ENCODE data around the gene STRADB. TPM values are rescaled to one million over a fixed set of nuclear protein-coding genes. Genes with fewer than 3 reads are reported as not detected.

The STRADB gene
- polyA plus RNA-seq, 3 donors = 6.9 to 25.6 (median 22.0) TPM

- Histone ChIP-seq H3K4me3 (replicated peaks in 1 of 3; ENCODE audit: low read depth in 2 of 3, low read length in 3 of 3) (no peak overlapping the region), H3K27me3 (ENCODE audit: control insufficient read depth in 2 of 2, insufficient read depth in 2 of 2, low read length in 2 of 2) (no peaks in the 10 kb centered on the region), H2AFZ (ENCODE audit: insufficient read depth, low read depth, low read length, poor library complexity, severe bottlenecking) (no peak overlapping the region), H3K79me2 (ENCODE audit: insufficient read depth, low read length) (no peaks in the 10 kb centered on the region), H3K9me3 (replicated peaks in 1 of 2; ENCODE audit: control insufficient read depth in 1 of 2, insufficient read depth in 1 of 2, low read length in 2 of 2) (no peaks in the 10 kb centered on the region), H3K4me1 (ENCODE audit: control insufficient read depth in 1 of 2, insufficient read depth in 2 of 2, low read length in 2 of 2) (peaks cover 3 to 9% of the 10 kb centered on the region in 2 donors), H3K36me3 (replicated peaks in 1 of 2; ENCODE audit: control insufficient read depth in 1 of 2, insufficient read depth in 2 of 2, low read length in 2 of 2) (peaks cover 6 to 33% of the 10 kb centered on the region in 2 donors), H3K9ac (ENCODE audit: insufficient read depth, low read length, poor library complexity, severe bottlenecking) (no peak overlapping the region), H4K20me1 (ENCODE audit: insufficient read depth, low read length) (no peaks in the 10 kb centered on the region), H3K27ac (ENCODE audit: low read depth in 1 of 2, low read length in 2 of 2) (peak overlapping the region in 1 of 2 donors; percentile 13), H3K4me2 (replicated peaks; ENCODE audit: extremely low read depth, low read length, poor library complexity, severe bottlenecking) (no peak overlapping the region)
- no CpG with 5 or more reads among the region's 2 CpGs for WGBS (ENCODE audit: insufficient coverage)
- intact Hi-C loops (cut with micrococcal nuclease) = no loop called here
- H3K27ac Mint-ChIP-seq = no peak overlapping the region
- no peak for DNase-seq
- TF ChIP-seq CTCF (IDR thresholded peaks at IDR 0.05) = no peak
- peaks cover 26 to 39% of the 10 kb centered on the region in 2 donors for H3K36me3 Mint-ChIP-seq
- H3K27me3 Mint-ChIP-seq (ENCODE audit: low read depth in 3 of 3) = peaks cover 0 to 2% (median 0%) of the 10 kb centered on the region in 3 donors
- peaks cover 0 to 2% (median 0%) of the 10 kb centered on the region in 7 donors for H3K9me3 Mint-ChIP-seq
- H3K4me1 Mint-ChIP-seq = peaks cover 13% of the 10 kb centered on the region
- H3K4me3 Mint-ChIP-seq = no peak overlapping the region
Measured at GRCh38 chr2:201407265-201407664, 44.3 kb upstream of the STRADB start.

GRCh38 chr2:201408931-201409330, 42.6 kb upstream of the STRADB start:
- peaks cover 3 to 9% of the 10 kb centered on the region in 2 donors for H3K4me1 ChIP-seq (ENCODE audit: control insufficient read depth in 1 of 2, insufficient read depth in 2 of 2, low read length in 2 of 2)
- no peak overlapping the region for H3K27ac ChIP-seq (ENCODE audit: low read depth in 1 of 2, low read length in 2 of 2)
- H3K27me3 ChIP-seq (ENCODE audit: control insufficient read depth in 2 of 2, insufficient read depth in 2 of 2, low read length in 2 of 2) = no peaks in the 10 kb centered on the region
- peaks cover 8% of the 10 kb centered on the region for H3K79me2 ChIP-seq (ENCODE audit: insufficient read depth, low read length)
- H3K9me3 ChIP-seq (replicated peaks in 1 of 2; ENCODE audit: control insufficient read depth in 1 of 2, insufficient read depth in 1 of 2, low read length in 2 of 2) = no peaks in the 10 kb centered on the region
- DNase-seq = no peak
- peaks cover 6 to 20% of the 10 kb centered on the region in 2 donors for H3K36me3 ChIP-seq (replicated peaks in 1 of 2; ENCODE audit: control insufficient read depth in 1 of 2, insufficient read depth in 2 of 2, low read length in 2 of 2)
- H3K4me2 ChIP-seq (replicated peaks; ENCODE audit: extremely low read depth, low read length, poor library complexity, severe bottlenecking) = no peak overlapping the region
- TF ChIP-seq CTCF (IDR thresholded peaks at IDR 0.05) = no peak
- no peak overlapping the region for H3K4me3 ChIP-seq (replicated peaks in 1 of 3; ENCODE audit: low read depth in 2 of 3, low read length in 3 of 3)
- H3K27me3 Mint-ChIP-seq (ENCODE audit: low read depth in 3 of 3) = peaks cover 0 to 2% (median 0%) of the 10 kb centered on the region in 3 donors
- no peak overlapping the region for H3K9ac ChIP-seq (ENCODE audit: insufficient read depth, low read length, poor library complexity, severe bottlenecking)
- no CpG with 5 or more reads among the region's 3 CpGs for WGBS (ENCODE audit: insufficient coverage)
- H3K9me3 Mint-ChIP-seq = peaks cover 0 to 2% (median 0%) of the 10 kb centered on the region in 7 donors
- H3K4me3 Mint-ChIP-seq = no peak overlapping the region
- H4K20me1 ChIP-seq (ENCODE audit: insufficient read depth, low read length) = peaks cover 5% of the 10 kb centered on the region
- H2AFZ ChIP-seq (ENCODE audit: insufficient read depth, low read depth, low read length, poor library complexity, severe bottlenecking) = no peak overlapping the region
- H3K4me1 Mint-ChIP-seq = peaks cover 13% of the 10 kb centered on the region
- H3K27ac Mint-ChIP-seq = no peak overlapping the region
- H3K36me3 Mint-ChIP-seq = peaks cover 22 to 31% of the 10 kb centered on the region in 2 donors
- intact Hi-C loops (cut with micrococcal nuclease) = no loop called here

Data from CD14-positive monocyte (primary cell).